ENCODE measurements around the gene ETS1. TPM values are rescaled to one million over a fixed set of nuclear protein-coding genes. Genes with fewer than 3 reads are reported as not detected.

Gene ETS1
- polyA plus RNA-seq, 1 donor from 2014 or later: 0.42 TPM

GRCh38 chr11:128630367-128631230, 43.2 kb upstream of the ETS1 start:
- no peak overlapping the region for H3K27ac ChIP-seq (ENCODE audit: low read length)
- TF ChIP-seq MXI1 (conservative IDR thresholded peaks at IDR 0.05; ENCODE audit: poor library complexity, severe bottlenecking) (no peak), CTCF (IDR thresholded peaks at IDR 0.05; ENCODE audit: poor library complexity, severe bottlenecking) (peak; percentile 70), EZH2 (IDR thresholded peaks at IDR 0.05; ENCODE audit: borderline replicate concordance, insufficient read depth, low read length, poor library complexity, severe bottlenecking) (no peak), SMC3 (conservative IDR thresholded peaks at IDR 0.05; ENCODE audit: poor library complexity) (peak; percentile 76), EP300 (conservative IDR thresholded peaks at IDR 0.05; ENCODE audit: poor library complexity, severe bottlenecking) (no peak), TAF1 (IDR thresholded peaks at IDR 0.05; ENCODE audit: low read depth) (no peak), RAD21 (conservative IDR thresholded peaks at IDR 0.05) (peak; percentile 77), POLR2AphosphoS5 (IDR thresholded peaks at IDR 0.05) (no peak), REST (IDR thresholded peaks at IDR 0.05; ENCODE audit: borderline replicate concordance) (no peak)
- H3F3A ChIP-seq (ENCODE audit: insufficient read depth, low read length, poor library complexity, severe bottlenecking): no peaks in the 10 kb centered on the region
- no peak overlapping the region for H3K4me2 ChIP-seq (ENCODE audit: low read length)
- no peak overlapping the region for H3K4me3 ChIP-seq (ENCODE audit: low read length)
- no peaks in the 10 kb centered on the region for H3K36me3 ChIP-seq (ENCODE audit: insufficient read depth, low read length)
- no peaks in the 10 kb centered on the region for H3K9me2 ChIP-seq (ENCODE audit: insufficient read depth, low read length)
- H4K20me1 ChIP-seq (ENCODE audit: insufficient read depth): no peaks in the 10 kb centered on the region
- no peaks in the 10 kb centered on the region for H3K9me3 ChIP-seq (ENCODE audit: low read length)
- H3K27me3 ChIP-seq (ENCODE audit: insufficient read depth, low read depth, low read length): no peaks in the 10 kb centered on the region
- no peak overlapping the region for H2AFZ ChIP-seq (ENCODE audit: low read depth, low read length)
- no peak overlapping the region for H3K9ac ChIP-seq (ENCODE audit: low read length)
- no peaks in the 10 kb centered on the region for H3K79me2 ChIP-seq (replicated peaks; ENCODE audit: insufficient read depth, low read length)

- no peaks in the 10 kb centered on the region for H3K27me3 ChIP-seq (ENCODE audit: insufficient read depth, low read depth, low read length)
- H2AFZ ChIP-seq (ENCODE audit: low read depth, low read length): no peak overlapping the region
- H4K20me1 ChIP-seq (ENCODE audit: insufficient read depth): no peaks in the 10 kb centered on the region
- no peaks in the 10 kb centered on the region for H3K9me3 ChIP-seq (ENCODE audit: low read length)
- no peak for TF ChIP-seq EP300 (conservative IDR thresholded peaks at IDR 0.05; ENCODE audit: poor library complexity, severe bottlenecking)
- TF ChIP-seq SMC3 (conservative IDR thresholded peaks at IDR 0.05; ENCODE audit: poor library complexity): no peak
- no peak for TF ChIP-seq RAD21 (conservative IDR thresholded peaks at IDR 0.05)
- TF ChIP-seq REST (IDR thresholded peaks at IDR 0.05; ENCODE audit: borderline replicate concordance): no peak
- TF ChIP-seq EZH2 (IDR thresholded peaks at IDR 0.05; ENCODE audit: borderline replicate concordance, insufficient read depth, low read length, poor library complexity, severe bottlenecking): no peak
- no peak for TF ChIP-seq MXI1 (conservative IDR thresholded peaks at IDR 0.05; ENCODE audit: poor library complexity, severe bottlenecking)
- TF ChIP-seq POLR2AphosphoS5 (IDR thresholded peaks at IDR 0.05): no peak
- TF ChIP-seq CTCF (IDR thresholded peaks at IDR 0.05; ENCODE audit: poor library complexity, severe bottlenecking): no peak
- TF ChIP-seq TAF1 (IDR thresholded peaks at IDR 0.05; ENCODE audit: low read depth): no peak
- H3K27ac ChIP-seq (ENCODE audit: low read length): no peak overlapping the region
- H3K4me3 ChIP-seq (ENCODE audit: low read length): no peak overlapping the region
- H3K79me2 ChIP-seq (replicated peaks; ENCODE audit: insufficient read depth, low read length): no peaks in the 10 kb centered on the region
- no peaks in the 10 kb centered on the region for H3F3A ChIP-seq (ENCODE audit: insufficient read depth, low read length, poor library complexity, severe bottlenecking)
- H3K9ac ChIP-seq (ENCODE audit: low read length): no peak overlapping the region
- no peaks in the 10 kb centered on the region for H3K36me3 ChIP-seq (ENCODE audit: insufficient read depth, low read length)
- H3K9me2 ChIP-seq (ENCODE audit: insufficient read depth, low read length): no peaks in the 10 kb centered on the region
- H3K4me2 ChIP-seq (ENCODE audit: low read length): no peak overlapping the region
Observed at GRCh38 chr11:128629516-128630106, 42.3 kb upstream of the ETS1 start.
